Ovary (tissue), 9 donors: ENCODE measurements around the gene GTPBP1. TPM values are rescaled to one million over a fixed set of nuclear protein-coding genes. Genes with fewer than 3 reads are reported as not detected.
A peak's percentile ranks its signal among the peaks of the same experiment; 100 is the strongest.

Experiments used
- DNase-seq, 5 donors: peaks; one replicate each; pipeline ENCODE4 v3.0.0-alpha.2; 2019 to 2020
- H3K27ac ChIP-seq, 2 donors: fragments of 200-600 bp; one replicate each; pipeline versions ENCODE4 v1.5.1 to v1.8.0; 2019 to 2022
- H3K27me3 ChIP-seq: fragments of 200-600 bp; one replicate; pipeline ENCODE4 v1.8.0; 2022
- H3K36me3 ChIP-seq: fragments of 200-600 bp; sonication (generic); one replicate; pipeline ENCODE4 v1.5.1; 2019
- H3K4me1 ChIP-seq: one replicate; pipeline ENCODE4 v1.8.1; 2013; ENCODE audit warnings: mild to moderate bottlenecking, moderate library complexity; ENCODE audit not compliant: insufficient read depth
- H3K4me3 ChIP-seq: fragments of 200-600 bp; sonication (generic); one replicate; pipeline ENCODE4 v1.5.1; 2017
- H3K9me3 ChIP-seq, 2 donors: fragments of 200-600 bp in 1 of 2; sonication (generic) in 1 of 2; one replicate each; pipeline versions ENCODE4 v1.5.1 to v1.8.1; 2013 to 2019; ENCODE audit warnings: mild to moderate bottlenecking in 1 of 2, moderate library complexity in 1 of 2
- EP300 ChIP-seq: sonication (generic); formaldehyde crosslinking; IDR thresholded peaks from one replicate; pipeline ENCODE4 v1.6.1; 2017; ENCODE audit warnings: antibody characterized with exemption
- POLR2A ChIP-seq: fragments of 450-650 bp; IDR thresholded peaks from one replicate; pipeline ENCODE4 v1.6.1; 2017; ENCODE audit warnings: antibody characterized with exemption, mild to moderate bottlenecking, moderate library complexity
- WGBS, 3 donors: extraction: QIAGEN DNeasy Blood & Tissue Kit in 1 of 3; methylation state at CpG; one replicate each; pipeline versions ENCODE4 v1.1.5 to v1.1.7; 2013 to 2017; 5-methylcytosine and 5-hydroxymethylcytosine counted together
- intact Hi-C, 4 donors: fragments of 100-400 bp; cut with DNase I; formaldehyde crosslinking; loops; one replicate each; pipeline versions ENCODE4 v1.11.0 to v1.15.1; 2022 to 2023
- polyA plus RNA-seq, 2 donors: library from polyadenylated mRNA; stranded (reverse); fragments of 200-250 nt in 1 of 2; fragments of 350-450 nt in 1 of 2; fragmentation: Illumina TruSeq in 1 of 2; extraction: RNeasy Lipid Tissue Mini Kit (QIAGEN cat#74804) in 1 of 2; gene quantifications; one replicate each; pipeline ENCODE4 v1.2.3, GENCODE V29; 2013 to 2014
- total RNA-seq, 7 donors: library from RNA; depleted of rRNA in 2 of 7; stranded (reverse); fragments of >200 nt in 2 of 7; fragmentation: NEBNext Ultra II Directional in 3 of 7; extraction: Animal tissue kit (Norgen Biotek cat#: 25700) in 3 of 7; gene quantifications; one replicate each; pipeline versions ENCODE4 v1.1.0 to v1.2.4, GENCODE V29; 2016 to 2023
- TF ChIP-seq, protein P1 (sequence below), 3 donors: fragments of 450-650 bp in 2 of 3; fragments of 200-600 bp in 1 of 3; IDR thresholded peaks; one replicate each; pipeline versions ENCODE4 v1.5.1 to v1.8.0; 2016 to 2022; ENCODE audit warnings: antibody characterized with exemption in 3 of 3, mild to moderate bottlenecking in 1 of 3
- donor health status: DM: no; HTN: no; CAD: no; lungs with moderate emphysema.
- donor health status: DM: no; HTN: no; CAD: no.
- donor health status: Bipolar disorder and iron deficiency.
- donor health status: DM: yes; HTN: yes; CAD: no.
- donor health status: DM: no; HTN: no; CAD: no.
- donor health status: DM: yes; HTN: yes; CAD: no.

GTPBP1 gene
- total and polyA plus RNA-seq, 9 donors: 16.9 to 71.3 (median 59.9) TPM

DNA sequence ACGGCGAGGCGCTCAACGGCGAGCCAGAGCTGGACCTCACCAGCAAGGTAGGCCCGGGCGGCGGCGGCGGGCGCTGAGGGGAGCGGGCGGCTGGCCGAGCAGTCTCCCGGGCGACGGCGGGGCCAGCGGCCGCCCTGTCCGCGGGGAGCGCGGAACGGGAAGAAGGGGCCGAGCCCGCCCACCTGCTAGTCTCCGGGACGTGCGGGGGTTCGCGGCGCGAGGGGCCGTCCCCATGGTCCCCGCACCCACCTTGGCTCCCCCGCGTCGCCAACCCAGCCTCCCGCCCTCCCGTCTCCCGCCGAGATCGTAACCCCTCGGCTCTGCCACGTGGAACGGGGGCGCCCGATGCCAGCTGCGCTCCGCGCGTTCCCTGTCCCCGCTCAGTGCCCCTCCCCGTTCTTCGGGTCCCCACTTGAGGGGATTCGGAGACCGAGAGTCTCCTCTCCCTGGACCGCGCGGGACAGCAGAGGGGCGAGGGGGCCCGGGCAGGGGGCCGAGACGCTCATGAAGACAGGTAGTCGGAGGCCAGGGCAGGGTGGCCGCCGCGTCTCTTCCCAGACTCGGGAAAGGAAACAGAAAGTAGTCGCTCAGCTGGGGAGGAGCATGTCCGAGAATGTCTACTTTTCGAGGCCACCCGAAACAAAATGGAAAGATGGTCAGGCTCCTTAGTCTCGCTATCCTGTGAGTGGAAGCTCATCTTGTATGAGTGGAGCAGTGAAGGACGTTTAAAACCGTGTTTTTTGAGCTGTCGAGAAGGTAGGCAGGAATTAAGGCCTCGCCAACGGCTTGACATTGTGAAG lies 557 bp downstream of the GTPBP1 start:
- Histone ChIP-seq H3K36me3 (no peaks in the 10 kb centered on the region), H3K27me3 (no peaks in the 10 kb centered on the region), H3K4me3 (peak overlapping the region; percentile 89), H3K9me3 (no peaks in the 10 kb centered on the region), H3K27ac (peak overlapping the region; percentile 77 to 96), H3K4me1 (peaks cover 7% of the 10 kb centered on the region)
- peak; percentile 47 to 76 (median 72) for DNase-seq
- 0 to 1% (median 0%) methylated on average over 39 to 80 of the region's 80 CpGs for WGBS, 3 donors
- TF ChIP-seq POLR2A (no peak), EP300 (no peak)
- TF ChIP-seq, protein P1, sequence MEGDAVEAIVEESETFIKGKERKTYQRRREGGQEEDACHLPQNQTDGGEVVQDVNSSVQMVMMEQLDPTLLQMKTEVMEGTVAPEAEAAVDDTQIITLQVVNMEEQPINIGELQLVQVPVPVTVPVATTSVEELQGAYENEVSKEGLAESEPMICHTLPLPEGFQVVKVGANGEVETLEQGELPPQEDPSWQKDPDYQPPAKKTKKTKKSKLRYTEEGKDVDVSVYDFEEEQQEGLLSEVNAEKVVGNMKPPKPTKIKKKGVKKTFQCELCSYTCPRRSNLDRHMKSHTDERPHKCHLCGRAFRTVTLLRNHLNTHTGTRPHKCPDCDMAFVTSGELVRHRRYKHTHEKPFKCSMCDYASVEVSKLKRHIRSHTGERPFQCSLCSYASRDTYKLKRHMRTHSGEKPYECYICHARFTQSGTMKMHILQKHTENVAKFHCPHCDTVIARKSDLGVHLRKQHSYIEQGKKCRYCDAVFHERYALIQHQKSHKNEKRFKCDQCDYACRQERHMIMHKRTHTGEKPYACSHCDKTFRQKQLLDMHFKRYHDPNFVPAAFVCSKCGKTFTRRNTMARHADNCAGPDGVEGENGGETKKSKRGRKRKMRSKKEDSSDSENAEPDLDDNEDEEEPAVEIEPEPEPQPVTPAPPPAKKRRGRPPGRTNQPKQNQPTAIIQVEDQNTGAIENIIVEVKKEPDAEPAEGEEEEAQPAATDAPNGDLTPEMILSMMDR (IDR thresholded peaks at IDR 0.05): no peak
- intact Hi-C loops: no loop called here

DNA sequence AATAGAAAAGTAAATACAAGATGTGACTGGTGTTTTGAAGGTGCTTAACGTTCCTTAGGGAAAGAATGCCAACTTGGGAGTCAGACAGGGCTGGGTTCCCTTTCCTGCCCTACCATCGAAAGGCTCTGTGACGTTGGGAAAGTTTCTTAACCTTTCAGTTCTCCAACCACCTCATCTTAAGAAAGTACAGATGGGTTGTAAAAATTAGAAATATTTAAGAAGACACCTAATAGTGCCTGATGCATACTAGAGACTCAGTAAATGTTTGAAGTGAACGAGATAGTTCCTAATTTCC lies 1.1 kb downstream of the GTPBP1 start:
- Histone ChIP-seq H3K9me3 (no peaks in the 10 kb centered on the region), H3K27ac (no peak overlapping the region), H3K36me3 (no peaks in the 10 kb centered on the region), H3K4me1 (peaks cover 7% of the 10 kb centered on the region), H3K4me3 (peak overlapping the region; percentile 89), H3K27me3 (no peaks in the 10 kb centered on the region)
- no peak for DNase-seq
- intact Hi-C loops: no loop called here
- TF ChIP-seq POLR2A (no peak), EP300 (no peak)
- TF ChIP-seq, protein P1 (IDR thresholded peaks at IDR 0.05): no peak
- WGBS, 3 donors: 3% methylated on average over 4 of the region's 4 CpGs

DNA sequence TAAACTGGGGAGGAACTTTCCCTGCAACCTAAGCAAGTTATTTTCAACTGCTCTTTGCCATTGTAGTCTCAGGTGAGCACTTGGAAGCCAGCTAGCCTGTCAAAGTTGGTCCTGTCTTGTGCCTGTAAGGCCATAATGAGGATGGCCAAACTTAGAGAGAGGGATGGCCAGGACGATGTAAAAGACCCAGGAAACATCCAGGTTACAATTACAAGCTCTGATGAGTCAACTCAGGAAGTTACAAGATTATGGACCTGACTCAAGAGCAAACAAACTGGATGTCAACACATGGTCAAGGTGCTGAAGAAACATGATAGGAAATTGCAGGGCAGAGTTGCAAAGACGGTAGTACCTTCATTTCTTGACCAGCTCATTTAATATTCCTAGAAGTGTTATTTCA lies 1.6 kb downstream of the GTPBP1 start:
- H3K4me1 ChIP-seq: peaks cover 7% of the 10 kb centered on the region
- no peaks in the 10 kb centered on the region for H3K27me3 ChIP-seq
- H3K36me3 ChIP-seq: no peaks in the 10 kb centered on the region
- no peaks in the 10 kb centered on the region for H3K9me3 ChIP-seq
- intact Hi-C loops: no loop called here
- TF ChIP-seq EP300 (no peak), POLR2A (no peak)
- TF ChIP-seq, protein P1 (IDR thresholded peaks at IDR 0.05): no peak
- peak overlapping the region; percentile 89 for H3K4me3 ChIP-seq
- WGBS, 3 donors: 50 to 62% (median 52%) methylated on average over 2 of the region's 2 CpGs
- no peak overlapping the region for H3K27ac ChIP-seq
- DNase-seq: no peak

DNA sequence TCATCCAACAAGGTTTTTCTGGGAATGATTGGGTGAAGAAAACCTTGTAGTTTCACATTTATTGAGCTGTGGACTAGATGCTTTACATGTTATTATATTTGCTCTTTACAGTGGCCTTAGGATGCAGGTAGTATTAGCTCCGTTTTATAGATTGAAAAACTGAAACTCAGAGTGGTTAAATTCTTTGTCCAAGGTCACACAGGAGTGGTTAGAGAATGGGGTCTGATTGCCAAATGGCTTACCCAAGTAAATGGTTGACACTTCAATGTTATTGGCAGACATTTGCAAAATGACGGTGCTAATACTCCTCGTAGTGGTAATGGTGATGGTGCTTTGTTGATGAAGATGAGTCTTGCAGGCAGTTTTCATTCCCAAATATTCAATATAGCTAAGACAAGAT lies 2.2 kb downstream of the GTPBP1 start:
- intact Hi-C loops: no loop called here
- Histone ChIP-seq H3K9me3 (no peaks in the 10 kb centered on the region), H3K27me3 (no peaks in the 10 kb centered on the region), H3K4me3 (no peak overlapping the region), H3K27ac (no peak overlapping the region), H3K36me3 (no peaks in the 10 kb centered on the region), H3K4me1 (peaks cover 9% of the 10 kb centered on the region)
- TF ChIP-seq, protein P1 (IDR thresholded peaks at IDR 0.05): no peak
- TF ChIP-seq EP300: no peak
- TF ChIP-seq POLR2A: no peak
- WGBS, 3 donors: 80 to 81% (median 80%) methylated on average over 3 of the region's 3 CpGs
- no peak for DNase-seq
